CD8-positive, alpha-beta memory T cell (primary cell): ENCODE data around the gene MYOG. TPM values are rescaled to one million over a fixed set of nuclear protein-coding genes. Genes with fewer than 3 reads are reported as not detected.
A peak's percentile ranks its signal among the peaks of the same experiment; 100 is the strongest.

Experiments
- CTCF ChIA-PET: fragments of 350-600 bp; sonication (Branson Sonifier 250); formaldehyde crosslinking; loops from one replicate; lab custom pipeline; 2021; ENCODE audit warnings: antibody characterized with exemption; lab: Charles Lee
- POLR2A ChIA-PET: fragments of 350-600 bp; sonication (Branson Sonifier 250); formaldehyde crosslinking; loops from one replicate; lab custom pipeline; 2021; ENCODE audit warnings: antibody characterized with exemption; lab: Charles Lee
- DNase-seq, 5 donors: peaks; one replicate each; pipeline versions ENCODE4 v3.0.0 to v3.0.0-alpha.2; 2020 to 2022; ENCODE audit warnings: mixed read lengths in 1 of 5
- H3K27ac ChIP-seq: one replicate; pipeline ENCODE4 v1.7.0; 2013; ENCODE audit warnings: low read depth, mild to moderate bottlenecking, low read length, moderate library complexity
- H3K27me3 ChIP-seq: 2 replicates; pipeline ENCODE4 v1.7.0; 2013; ENCODE audit warnings: low read length, mild to moderate bottlenecking; ENCODE audit not compliant: insufficient read depth, poor library complexity, severe bottlenecking
- H3K36me3 ChIP-seq: 2 replicates; pipeline ENCODE4 v1.7.0; 2013; ENCODE audit warnings: mild to moderate bottlenecking, low read length, moderate library complexity; ENCODE audit not compliant: insufficient read depth
- H3K4me1 ChIP-seq: 2 replicates; pipeline ENCODE4 v1.7.0; 2013; ENCODE audit warnings: mild to moderate bottlenecking, low read length, moderate library complexity; ENCODE audit not compliant: insufficient read depth
- H3K4me3 ChIP-seq: 2 replicates; pipeline ENCODE4 v1.7.0; 2013; ENCODE audit warnings: mild to moderate bottlenecking, low read length
- H3K9me3 ChIP-seq: 2 replicates; pipeline ENCODE4 v1.7.0; 2013; ENCODE audit warnings: mild to moderate bottlenecking, low read length
- H3K27ac Mint-ChIP-seq, 8 donors: one replicate each; pipeline ENCODE4 v1.8.0; 2020 to 2021; ENCODE audit warnings: mixed read lengths in 8 of 8, mild to moderate bottlenecking in 6 of 8, inconsistent platforms in 3 of 8, moderate library complexity in 3 of 8
- H3K27me3 Mint-ChIP-seq, 2 donors: one replicate each; pipeline ENCODE4 v1.8.0; 2020 to 2021; ENCODE audit warnings: mixed read lengths in 2 of 2, mild to moderate bottlenecking in 1 of 2, moderate library complexity in 1 of 2
- H3K36me3 Mint-ChIP-seq, 3 donors: one replicate each; pipeline ENCODE4 v1.8.0; 2020 to 2021; ENCODE audit warnings: mixed read lengths in 3 of 3, inconsistent platforms in 1 of 3, mild to moderate bottlenecking in 1 of 3
- H3K4me1 Mint-ChIP-seq, 3 donors: one replicate each; pipeline ENCODE4 v1.8.0; 2020 to 2021; ENCODE audit warnings: mixed read lengths in 3 of 3, inconsistent platforms in 1 of 3, mild to moderate bottlenecking in 1 of 3
- H3K4me3 Mint-ChIP-seq, 7 donors: one replicate each; pipeline ENCODE4 v1.8.0; 2020 to 2021; ENCODE audit warnings: mixed read lengths in 7 of 7, mild to moderate bottlenecking in 6 of 7, moderate library complexity in 4 of 7, inconsistent platforms in 2 of 7
- H3K9me3 Mint-ChIP-seq, 5 donors: one replicate each; pipeline ENCODE4 v1.8.0; 2020 to 2022; ENCODE audit warnings: mixed read lengths in 5 of 5, mild to moderate bottlenecking in 3 of 5, moderate library complexity in 2 of 5, inconsistent platforms in 1 of 5
- polyA plus RNA-seq: library from polyadenylated mRNA; unstranded; fragments of 300-500 nt; fragmentation: Illumina TruSeq; gene quantifications from one replicate; pipeline ENCODE4 v1.2.3, GENCODE V29; 2021
- total RNA-seq, 2 experiments: library from RNA; stranded (reverse); gene quantifications; one replicate each; pipeline ENCODE4 v1.2.3, GENCODE V29; 2021

Gene MYOG
- total and polyA plus RNA-seq, 3 experiments from 2014 or later: not detected

- H3K4me3 Mint-ChIP-seq: no peak overlapping the region
- no peaks in the 10 kb centered on the region for H3K4me1 Mint-ChIP-seq
- H3K36me3 Mint-ChIP-seq: no peaks in the 10 kb centered on the region
- no peak for DNase-seq
- no peaks in the 10 kb centered on the region for H3K4me1 ChIP-seq
- ChIA-PET CTCF (no interaction called here), POLR2A (no interaction called here)
- H3K4me3 ChIP-seq: no peak overlapping the region
- H3K27ac Mint-ChIP-seq: no peak overlapping the region
- H3K27me3 ChIP-seq: peaks cover 14% of the 10 kb centered on the region
- H3K27me3 Mint-ChIP-seq: peaks cover 25 to 83% of the 10 kb centered on the region in 2 donors
- H3K9me3 Mint-ChIP-seq: no peaks in the 10 kb centered on the region
- no peak overlapping the region for H3K27ac ChIP-seq
- H3K36me3 ChIP-seq: no peaks in the 10 kb centered on the region
- H3K9me3 ChIP-seq: no peaks in the 10 kb centered on the region
Measured at GRCh38 chr1:203120325-203121153, 34.7 kb upstream of the MYOG start.

DNA sequence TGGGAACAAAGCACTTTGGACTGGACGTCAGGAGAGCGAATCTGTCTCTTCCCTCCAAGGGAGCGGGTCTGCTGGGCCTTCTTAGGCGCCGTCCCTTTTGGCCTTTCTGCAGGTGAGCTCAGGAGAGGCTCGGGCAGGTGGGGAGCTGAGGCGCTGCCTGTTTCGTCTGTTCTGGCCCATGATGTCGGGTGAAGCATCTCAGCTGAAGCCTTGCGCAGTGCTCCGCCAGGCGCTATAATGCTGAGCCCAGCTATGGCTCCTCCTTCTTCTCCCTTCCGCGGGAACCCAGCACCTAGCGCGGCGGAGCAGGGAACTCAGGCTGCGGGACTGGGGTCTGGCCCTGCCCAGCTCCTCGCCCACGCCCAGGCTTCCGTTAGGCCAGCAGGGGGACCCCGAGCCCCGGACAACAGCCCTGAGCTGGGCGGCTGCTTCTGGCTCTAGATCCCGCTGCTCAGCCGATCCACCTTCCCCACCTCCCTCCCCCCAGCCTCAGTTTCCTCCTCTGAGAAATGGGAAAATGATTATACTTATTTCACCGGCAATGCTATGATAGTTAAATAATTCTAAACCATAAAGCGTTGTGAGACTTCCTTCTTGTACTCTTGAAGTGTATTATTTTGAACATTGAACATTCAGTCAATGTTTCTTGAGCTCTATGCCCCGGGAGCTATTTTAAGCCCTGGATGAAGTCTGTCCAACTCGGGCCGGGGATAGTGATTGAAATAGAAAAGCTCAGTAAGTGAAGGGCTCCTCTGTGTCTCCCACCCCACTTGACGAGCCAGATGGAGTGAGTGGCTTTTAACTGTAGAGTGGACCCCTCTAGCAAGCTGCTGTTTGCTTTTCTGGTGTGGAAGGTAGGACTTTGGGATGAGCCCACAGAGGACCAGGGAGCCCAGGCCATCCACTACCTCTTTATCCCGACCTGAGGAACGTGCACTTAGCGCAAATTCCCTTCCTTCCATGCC is 32.1 kb upstream of the MYOG start:
- H3K36me3 ChIP-seq: no peaks in the 10 kb centered on the region
- H3K27me3 ChIP-seq: peaks cover 14% of the 10 kb centered on the region
- no peak for DNase-seq
- H3K36me3 Mint-ChIP-seq: no peaks in the 10 kb centered on the region
- H3K4me3 ChIP-seq: no peak overlapping the region
- H3K27me3 Mint-ChIP-seq: peaks cover 17 to 61% of the 10 kb centered on the region in 2 donors
- ChIA-PET CTCF (no interaction called here), POLR2A (no interaction called here)
- no peak overlapping the region for H3K4me3 Mint-ChIP-seq
- no peaks in the 10 kb centered on the region for H3K9me3 ChIP-seq
- H3K4me1 Mint-ChIP-seq: no peaks in the 10 kb centered on the region
- H3K27ac Mint-ChIP-seq: peak overlapping the region in 2 of 8 donors; percentile 13 to 41
- H3K4me1 ChIP-seq: no peaks in the 10 kb centered on the region
- no peaks in the 10 kb centered on the region for H3K9me3 Mint-ChIP-seq
- H3K27ac ChIP-seq: no peak overlapping the region

GRCh38 chr1:203116091-203116820 is 30.4 kb upstream of the MYOG start:
- H3K4me3 ChIP-seq: no peak overlapping the region
- POLR2A ChIA-PET: no interaction called here
- Mint-ChIP-seq H3K4me3 (no peak overlapping the region), H3K9me3 (no peaks in the 10 kb centered on the region), H3K27ac (no peak overlapping the region), H3K4me1 (no peaks in the 10 kb centered on the region), H3K27me3 (peaks cover 15 to 48% of the 10 kb centered on the region in 2 donors), H3K36me3 (no peaks in the 10 kb centered on the region)
- H3K4me1 ChIP-seq: no peaks in the 10 kb centered on the region
- no peaks in the 10 kb centered on the region for H3K9me3 ChIP-seq
- H3K27ac ChIP-seq: no peak overlapping the region
- H3K27me3 ChIP-seq: peaks cover 14% of the 10 kb centered on the region
- CTCF ChIA-PET: no interaction called here
- DNase-seq: no peak
- no peaks in the 10 kb centered on the region for H3K36me3 ChIP-seq

DNA sequence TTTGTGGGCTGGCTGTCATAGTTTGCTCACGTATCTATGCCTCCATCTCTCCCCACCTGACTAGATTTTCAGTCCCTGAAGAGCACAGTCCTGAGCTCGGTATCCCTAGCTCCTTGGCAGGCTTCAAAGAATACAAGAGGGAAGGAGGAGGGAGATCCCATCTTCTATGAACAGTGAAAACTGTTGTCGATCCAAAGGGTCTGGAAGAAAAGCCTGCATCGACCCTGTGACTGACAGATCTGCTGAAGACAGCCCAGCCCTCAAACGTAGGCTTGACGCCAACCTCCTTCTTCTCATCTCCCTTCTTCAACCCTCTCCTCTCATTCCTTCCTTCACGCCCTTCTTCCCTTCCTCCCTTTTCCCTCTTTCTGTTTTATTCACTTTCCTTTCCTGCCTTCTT is 28.4 kb upstream of the MYOG start:
- no peaks in the 10 kb centered on the region for H3K36me3 ChIP-seq
- no peak overlapping the region for H3K4me3 ChIP-seq
- peaks cover 12 to 37% of the 10 kb centered on the region in 2 donors for H3K27me3 Mint-ChIP-seq
- DNase-seq: no peak
- H3K4me3 Mint-ChIP-seq: no peak overlapping the region
- H3K4me1 Mint-ChIP-seq: no peaks in the 10 kb centered on the region
- H3K9me3 Mint-ChIP-seq: no peaks in the 10 kb centered on the region
- H3K36me3 Mint-ChIP-seq: no peaks in the 10 kb centered on the region
- peaks cover 11% of the 10 kb centered on the region for H3K27me3 ChIP-seq
- no peaks in the 10 kb centered on the region for H3K4me1 ChIP-seq
- ChIA-PET CTCF (no interaction called here), POLR2A (no interaction called here)
- no peaks in the 10 kb centered on the region for H3K9me3 ChIP-seq
- no peak overlapping the region for H3K27ac ChIP-seq
- no peak overlapping the region for H3K27ac Mint-ChIP-seq

GRCh38 chr1:203113308-203113707 is 27.5 kb upstream of the MYOG start:
- Mint-ChIP-seq H3K4me3 (no peak overlapping the region), H3K27me3 (peaks cover 16 to 36% of the 10 kb centered on the region in 2 donors), H3K27ac (no peak overlapping the region), H3K9me3 (no peaks in the 10 kb centered on the region), H3K4me1 (no peaks in the 10 kb centered on the region), H3K36me3 (no peaks in the 10 kb centered on the region)
- H3K27ac ChIP-seq: no peak overlapping the region
- H3K9me3 ChIP-seq: no peaks in the 10 kb centered on the region
- no peaks in the 10 kb centered on the region for H3K36me3 ChIP-seq
- H3K4me3 ChIP-seq: no peak overlapping the region
- no peaks in the 10 kb centered on the region for H3K4me1 ChIP-seq
- DNase-seq: no peak
- CTCF ChIA-PET: no interaction called here
- peaks cover 2% of the 10 kb centered on the region for H3K27me3 ChIP-seq
- POLR2A ChIA-PET: no interaction called here

DNA sequence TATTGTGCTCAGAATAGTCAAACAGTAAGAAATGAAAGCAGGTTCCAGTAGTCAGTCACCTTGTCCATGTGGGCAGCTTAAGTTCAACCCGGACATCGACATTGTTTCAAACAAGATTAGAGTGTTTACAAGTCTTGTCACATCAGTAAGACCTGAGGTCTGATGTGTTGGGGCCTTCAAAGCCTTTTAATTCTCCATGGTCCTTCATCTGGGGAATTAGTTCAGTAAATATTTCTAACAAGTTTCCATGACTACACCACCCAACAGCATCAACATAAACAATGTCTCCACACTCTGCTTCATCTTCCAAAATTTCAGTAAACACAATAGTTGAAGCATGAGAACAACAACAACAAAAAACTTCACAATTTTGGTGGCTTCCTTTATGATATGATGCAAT is 26.7 kb upstream of the MYOG start:
- POLR2A ChIA-PET: no interaction called here
- CTCF ChIA-PET: no interaction called here
- no peaks in the 10 kb centered on the region for H3K4me1 Mint-ChIP-seq
- Histone ChIP-seq H3K27me3 (peaks cover under 1% of the 10 kb centered on the region), H3K4me1 (no peaks in the 10 kb centered on the region), H3K9me3 (no peaks in the 10 kb centered on the region), H3K27ac (no peak overlapping the region), H3K4me3 (no peak overlapping the region), H3K36me3 (no peaks in the 10 kb centered on the region)
- no peak overlapping the region for H3K27ac Mint-ChIP-seq
- no peak for DNase-seq
- no peaks in the 10 kb centered on the region for H3K9me3 Mint-ChIP-seq
- peaks cover 23 to 36% of the 10 kb centered on the region in 2 donors for H3K27me3 Mint-ChIP-seq
- no peak overlapping the region for H3K4me3 Mint-ChIP-seq
- no peaks in the 10 kb centered on the region for H3K36me3 Mint-ChIP-seq

- DNase-seq: no peak
- Mint-ChIP-seq H3K9me3 (peaks cover 0 to 6% (median 0%) of the 10 kb centered on the region in 5 donors), H3K4me3 (no peak overlapping the region), H3K36me3 (no peaks in the 10 kb centered on the region), H3K27ac (no peak overlapping the region), H3K27me3 (peaks cover 28 to 60% of the 10 kb centered on the region in 2 donors), H3K4me1 (no peaks in the 10 kb centered on the region)
- H3K36me3 ChIP-seq: no peaks in the 10 kb centered on the region
- no peaks in the 10 kb centered on the region for H3K4me1 ChIP-seq
- POLR2A ChIA-PET: no interaction called here
- CTCF ChIA-PET: no interaction called here
- peaks cover 3% of the 10 kb centered on the region for H3K27me3 ChIP-seq
- H3K27ac ChIP-seq: no peak overlapping the region
- H3K9me3 ChIP-seq: no peaks in the 10 kb centered on the region
- no peak overlapping the region for H3K4me3 ChIP-seq
Measured at GRCh38 chr1:203104789-203105390, 19.1 kb upstream of the MYOG start.
